Testis (tissue), 3 donors: Measurements from ENCODE around the gene DNAH17. TPM values are rescaled to one million over a fixed set of nuclear protein-coding genes. Genes with fewer than 3 reads are reported as not detected.

Source experiments
- DNase-seq: peaks from one replicate; pipeline ENCODE4 v3.0.0-alpha.2; 2019
- H3K27ac ChIP-seq, 2 donors: fragments of 200-600 bp; sonication (generic); one replicate each; pipeline ENCODE4 v1.5.1; 2019
- H3K27me3 ChIP-seq: fragments of 200-600 bp; sonication (generic); one replicate; pipeline ENCODE4 v1.5.1; 2019
- H3K36me3 ChIP-seq: fragments of 200-600 bp; sonication (generic); one replicate; pipeline ENCODE4 v1.5.1; 2017; ENCODE audit warnings: low read depth; ENCODE audit errors: missing control alignments
- H3K4me1 ChIP-seq: fragments of 200-600 bp; sonication (generic); one replicate; pipeline ENCODE4 v1.5.1; 2019
- H3K4me3 ChIP-seq, 2 donors: fragments of 200-600 bp; sonication (generic); one replicate each; pipeline ENCODE4 v1.5.1; 2017 to 2019
- H3K9me3 ChIP-seq: fragments of 200-600 bp; sonication (generic); one replicate; pipeline ENCODE4 v1.5.1; 2017
- CTCF ChIP-seq, 3 experiments: fragments of 450-650 bp in 2 of 3; fragments of 200-600 bp in 1 of 3; sonication (generic) in 1 of 3; IDR thresholded peaks; one replicate each; pipeline ENCODE4 v1.5.1; 2016 to 2019; ENCODE audit warnings: antibody characterized with exemption in 3 of 3, mild to moderate bottlenecking in 2 of 3, moderate library complexity in 1 of 3
- POLR2A ChIP-seq: fragments of 450-650 bp; IDR thresholded peaks from one replicate; pipeline ENCODE4 v1.6.1; 2017; ENCODE audit warnings: antibody characterized with exemption, mild to moderate bottlenecking, moderate library complexity
- WGBS, 2 donors: methylation state at CpG; one replicate each; pipeline ENCODE4 v1.1.5; 2018; 5-methylcytosine and 5-hydroxymethylcytosine counted together
- intact Hi-C: fragments of 100-400 bp; cut with DNase I; formaldehyde crosslinking; loops from one replicate; pipeline ENCODE4 v1.15.1; 2023; ENCODE audit warnings: low total_unique reads
- polyA plus RNA-seq: library from polyadenylated mRNA; stranded (reverse); fragments of 350-450 nt; fragmentation: Illumina TruSeq; extraction: RNeasy Lipid Tissue Mini Kit (QIAGEN cat#74804); gene quantifications from one replicate; pipeline ENCODE4 v1.2.3, GENCODE V29; 2014; ENCODE audit warnings: low read depth, low replicate concordance; ENCODE audit not compliant: insufficient read depth
- total RNA-seq, 2 donors: library from RNA; depleted of rRNA; stranded (reverse); fragments of >200 nt; gene quantifications; one replicate each; pipeline ENCODE4 v1.2.3, GENCODE V29; 2016

DNAH17 gene
- total and polyA plus RNA-seq, 3 donors from 2014 or later, result 38.5 to 93.1 (median 57.6) TPM

DNA sequence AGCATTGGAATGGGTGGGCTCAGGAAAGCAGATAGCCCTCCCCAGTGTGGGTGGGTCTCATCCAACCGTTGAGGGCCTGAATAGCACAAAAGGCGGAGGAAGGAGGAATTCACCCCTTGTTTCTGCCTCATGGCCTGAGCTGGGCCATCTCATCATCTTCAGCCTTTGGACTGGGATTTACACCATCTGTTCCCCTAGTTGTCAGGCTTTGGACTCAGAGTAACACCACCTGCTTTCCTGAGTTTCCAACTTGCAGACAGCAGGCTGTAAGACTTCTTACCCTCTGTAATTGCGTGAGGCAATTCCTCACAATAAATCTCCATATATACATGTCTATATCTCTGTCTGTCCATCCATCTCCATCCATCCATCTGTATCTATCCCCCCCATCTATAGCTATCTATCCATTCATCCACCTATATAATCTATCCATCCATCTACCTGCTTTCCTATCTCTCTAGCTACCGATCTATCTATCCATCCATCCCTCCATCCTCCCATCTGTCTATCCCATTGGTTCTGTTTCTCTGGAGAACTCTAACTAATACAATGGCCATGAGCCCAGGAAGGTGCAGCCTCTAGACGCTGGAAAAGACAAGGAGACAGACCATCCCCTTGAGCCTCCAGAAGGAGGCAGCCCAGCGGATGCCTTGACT lies 21.3 kb downstream of the DNAH17 start:
- intact Hi-C loops, result no loop called here

GRCh38 chr17:78550464-78550863 lies 26.7 kb downstream of the DNAH17 start:
- no peak for DNase-seq
- Histone ChIP-seq H3K4me3 (no peak overlapping the region), H3K27ac (no peak overlapping the region), H3K36me3 (no peaks in the 10 kb centered on the region), H3K9me3 (no peaks in the 10 kb centered on the region), H3K27me3 (no peaks in the 10 kb centered on the region), H3K4me1 (no peaks in the 10 kb centered on the region)
- intact Hi-C loops, result no loop called here
- TF ChIP-seq CTCF (IDR thresholded peaks at IDR 0.05) (no peak), POLR2A (no peak)
- 70 to 83% methylated on average over 6 of the region's 6 CpGs for WGBS, 2 donors

More for the DNA sequence above, 21.3 kb downstream of the DNAH17 start:
- Histone ChIP-seq H3K4me1 (no peaks in the 10 kb centered on the region), H3K27me3 (no peaks in the 10 kb centered on the region), H3K9me3 (no peaks in the 10 kb centered on the region), H3K27ac (no peak overlapping the region), H3K36me3 (no peaks in the 10 kb centered on the region), H3K4me3 (no peak overlapping the region)
- TF ChIP-seq CTCF (IDR thresholded peaks at IDR 0.05) (no peak), POLR2A (no peak)
- DNase-seq, result no peak
- WGBS, 2 donors, result 86 to 92% methylated on average over 6 of the region's 6 CpGs

GRCh38 chr17:78548725-78549124 lies 28.5 kb downstream of the DNAH17 start:
- H3K9me3 ChIP-seq, result no peaks in the 10 kb centered on the region
- intact Hi-C loops, result no loop called here
- no peak overlapping the region for H3K27ac ChIP-seq
- no peak overlapping the region for H3K4me3 ChIP-seq
- TF ChIP-seq POLR2A (no peak), CTCF (IDR thresholded peaks at IDR 0.05) (no peak)
- WGBS, 2 donors, result 75 to 84% methylated on average over 5 of the region's 5 CpGs
- no peak for DNase-seq
- no peaks in the 10 kb centered on the region for H3K27me3 ChIP-seq
- no peaks in the 10 kb centered on the region for H3K36me3 ChIP-seq
- no peaks in the 10 kb centered on the region for H3K4me1 ChIP-seq

- intact Hi-C loops, result no loop called here
- no peak for DNase-seq
- WGBS, 2 donors, result 85 to 94% methylated on average over 1 of the region's 1 CpG
Observed at GRCh38 chr17:78547035-78547434, 30.2 kb downstream of the DNAH17 start.

More at GRCh38 chr17:78547035-78547434, 30.2 kb downstream of the DNAH17 start:
- Histone ChIP-seq H3K4me3 (no peak overlapping the region), H3K27me3 (no peaks in the 10 kb centered on the region), H3K4me1 (no peaks in the 10 kb centered on the region), H3K36me3 (no peaks in the 10 kb centered on the region), H3K9me3 (no peaks in the 10 kb centered on the region), H3K27ac (no peak overlapping the region)
- no peak for TF ChIP-seq CTCF (IDR thresholded peaks at IDR 0.05)
- TF ChIP-seq POLR2A, result no peak
